Rectal smooth muscle tissue (tissue), 1 donor: ENCODE results near the gene TACC2.
"Not testable (repeated sequence)": the region's sequence is repeated elsewhere in the genome, so short reads cannot be mapped to it uniquely, and the experiment has no call there.

Source experiments
- H3K27ac ChIP-seq: one replicate; pipeline ENCODE4 v1.7.0; 2013; ENCODE audit warnings: low read depth, low read length, inconsistent platforms
- H3K27me3 ChIP-seq: one replicate; pipeline ENCODE4 v1.7.0; 2013; ENCODE audit warnings: low read length; ENCODE audit not compliant: control insufficient read depth, insufficient read depth
- H3K36me3 ChIP-seq: one replicate; pipeline ENCODE4 v1.7.0; 2013; ENCODE audit warnings: low read length; ENCODE audit not compliant: control insufficient read depth, insufficient read depth
- H3K4me1 ChIP-seq: one replicate; pipeline ENCODE4 v1.7.0; 2013; ENCODE audit warnings: low read length; ENCODE audit not compliant: control insufficient read depth, insufficient read depth
- H3K4me3 ChIP-seq: one replicate; pipeline ENCODE4 v1.7.0; 2013; ENCODE audit warnings: low read length
- H3K9ac ChIP-seq: one replicate; pipeline ENCODE4 v1.7.0; 2013; ENCODE audit warnings: low read length

Gene TACC2

DNA sequence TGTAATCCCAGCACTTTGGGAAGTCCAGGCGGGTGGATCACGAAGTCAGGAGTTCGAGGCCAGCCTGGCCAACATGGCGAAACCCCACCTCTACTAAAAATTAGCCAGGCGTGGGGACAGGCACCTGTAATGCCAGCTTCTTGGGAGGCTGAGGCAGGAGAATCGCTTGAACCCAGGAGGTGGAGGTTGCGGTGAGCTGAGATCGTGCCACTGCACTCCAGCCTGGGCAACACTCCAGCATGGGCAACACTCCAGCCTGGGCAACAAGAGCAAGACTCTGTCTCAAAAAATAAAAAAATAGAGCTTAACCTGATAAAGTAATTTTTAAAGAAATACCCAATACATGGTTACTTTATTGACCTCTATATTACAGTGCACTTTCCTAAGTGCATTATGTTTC is 19.9 kb upstream of the TACC2 start:
- H3K4me3 ChIP-seq, H3K27me3 ChIP-seq, H3K4me1 ChIP-seq, H3K27ac ChIP-seq, H3K9ac ChIP-seq: not testable (repeated sequence)
- H3K36me3 ChIP-seq = peaks cover 24% of the 10 kb centered on the region

DNA sequence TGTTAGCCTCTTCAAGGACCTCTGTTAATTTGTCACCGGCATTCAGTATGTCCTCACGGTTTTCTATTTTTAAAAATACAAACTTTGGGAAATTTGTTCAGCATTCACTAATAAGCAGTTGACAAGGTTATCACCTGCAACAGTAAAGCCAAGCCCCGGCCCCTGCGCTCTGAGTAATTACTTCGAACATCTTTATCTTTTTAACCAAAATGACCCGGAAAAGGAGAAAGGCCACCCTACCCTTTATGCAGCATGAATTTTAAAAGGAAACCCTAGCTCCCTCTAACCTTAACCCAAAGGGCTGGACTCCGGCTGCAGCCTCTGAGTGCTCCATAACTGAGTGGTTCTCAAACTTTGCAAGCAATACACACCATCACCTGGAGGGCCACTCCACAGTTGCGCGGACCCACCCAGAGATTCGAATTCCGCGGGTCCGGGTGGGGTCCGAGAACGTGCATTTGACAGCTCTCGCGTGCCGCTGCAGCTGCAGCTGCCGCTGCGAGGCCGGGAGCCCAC is 14.9 kb upstream of the TACC2 start:
- Histone ChIP-seq H3K27me3 (no peaks in the 10 kb centered on the region), H3K27ac (peak overlapping the region; percentile 95), H3K4me1 (no peaks in the 10 kb centered on the region), H3K4me3 (peak overlapping the region; percentile 87), H3K36me3 (peaks cover 2% of the 10 kb centered on the region), H3K9ac (peak overlapping the region; percentile 91)

DNA sequence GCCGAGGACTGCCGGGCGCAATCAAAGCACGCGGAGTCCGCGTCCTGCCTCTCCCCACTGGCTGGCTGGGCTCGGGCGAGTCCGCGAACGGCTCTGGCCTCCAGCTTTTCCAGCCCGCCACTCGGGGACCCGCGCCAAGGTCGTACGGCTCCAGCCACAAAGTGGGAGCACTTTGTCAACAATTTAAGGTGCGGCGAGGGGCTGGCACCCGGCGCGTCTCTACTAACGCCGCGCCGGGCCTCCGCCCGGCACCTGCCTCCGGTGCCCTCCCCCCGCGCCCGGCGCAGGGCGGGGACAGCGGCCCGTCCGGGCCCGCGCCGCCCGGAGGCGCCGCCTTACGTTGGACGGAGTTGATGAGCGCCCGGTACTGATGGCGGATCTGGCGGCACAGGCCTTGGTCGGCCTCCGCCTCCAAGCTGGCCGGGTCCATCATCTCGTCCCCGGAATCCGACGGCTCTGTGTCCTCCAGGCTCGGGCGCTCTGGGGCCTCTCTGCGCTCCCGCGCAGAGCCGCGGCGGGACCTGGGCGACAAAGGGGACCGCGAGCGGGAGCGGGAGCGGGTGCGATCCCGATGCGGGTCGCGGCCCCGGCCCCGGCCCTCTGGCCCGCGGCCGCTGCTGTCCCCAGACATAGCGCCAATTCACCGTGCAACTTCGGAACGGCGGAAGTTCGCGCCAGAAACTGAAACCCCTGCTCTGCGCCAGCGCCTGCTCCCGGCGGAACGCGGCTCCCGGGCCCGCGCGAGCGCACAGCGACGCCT is 14.2 kb upstream of the TACC2 start, which contains the start of gene NSMCE4A:
Gene NSMCE4A (minus strand): TSS at position 683 of the 760 bp plus-strand sequence. CDS start 52 bp downstream, at position 631.
- peak within 1 kb of the TSS; percentile 95 for H3K27ac ChIP-seq
- peak within 1 kb of the TSS; percentile 87 for H3K4me3 ChIP-seq

DNA sequence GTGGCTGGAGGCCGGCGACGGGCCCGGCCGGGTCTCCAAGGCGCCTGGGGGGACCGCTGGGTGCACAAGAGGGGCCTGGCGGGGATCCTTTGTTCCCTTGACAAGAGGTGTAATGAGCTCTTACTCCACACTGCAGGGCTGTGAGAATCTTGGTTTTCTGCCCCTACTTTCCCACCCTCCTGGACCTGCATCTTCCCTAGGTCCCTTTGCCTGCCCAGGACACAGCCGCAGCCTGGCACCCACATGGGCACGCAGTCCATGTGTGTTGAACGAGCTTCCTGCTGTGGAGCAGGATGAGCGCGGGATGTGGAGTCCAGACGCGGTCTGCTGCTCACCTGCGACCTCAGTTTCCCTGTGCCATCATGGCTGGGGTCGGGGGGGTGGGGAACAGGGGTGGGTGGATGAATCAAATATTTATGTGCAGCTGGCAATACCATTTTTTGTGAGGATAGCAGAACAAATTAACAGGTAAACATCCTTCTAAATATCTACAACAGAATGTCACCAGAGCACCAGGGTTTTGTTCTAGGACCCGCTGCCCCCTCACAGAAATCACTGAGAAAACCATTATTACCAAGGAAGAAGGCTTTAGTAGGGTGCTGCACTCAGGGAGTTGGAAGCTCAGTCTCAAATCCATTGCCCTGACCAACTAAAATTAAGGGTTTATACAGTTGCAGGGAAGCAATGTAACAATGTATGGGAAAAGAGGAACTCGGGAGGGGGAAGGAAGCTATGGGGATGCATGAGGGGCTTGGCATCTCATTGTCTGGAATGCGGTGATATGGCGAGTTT is 13.5 kb upstream of the TACC2 start:
- H3K27me3 ChIP-seq = no peaks in the 10 kb centered on the region
- peak overlapping the region; percentile 91 for H3K9ac ChIP-seq
- peaks cover 1% of the 10 kb centered on the region for H3K36me3 ChIP-seq
- no peaks in the 10 kb centered on the region for H3K4me1 ChIP-seq
- H3K4me3 ChIP-seq = peak overlapping the region; percentile 87
- H3K27ac ChIP-seq = peak overlapping the region; percentile 95

More for the DNA sequence above, 14.2 kb upstream of the TACC2 start, which contains the start of gene NSMCE4A:
- no peaks in the 10 kb centered on the region for H3K27me3 ChIP-seq
- peaks cover 2% of the 10 kb centered on the region for H3K36me3 ChIP-seq
- H3K9ac ChIP-seq = peak within 1 kb of the TSS; percentile 91
- no peaks in the 10 kb centered on the region for H3K4me1 ChIP-seq

DNA sequence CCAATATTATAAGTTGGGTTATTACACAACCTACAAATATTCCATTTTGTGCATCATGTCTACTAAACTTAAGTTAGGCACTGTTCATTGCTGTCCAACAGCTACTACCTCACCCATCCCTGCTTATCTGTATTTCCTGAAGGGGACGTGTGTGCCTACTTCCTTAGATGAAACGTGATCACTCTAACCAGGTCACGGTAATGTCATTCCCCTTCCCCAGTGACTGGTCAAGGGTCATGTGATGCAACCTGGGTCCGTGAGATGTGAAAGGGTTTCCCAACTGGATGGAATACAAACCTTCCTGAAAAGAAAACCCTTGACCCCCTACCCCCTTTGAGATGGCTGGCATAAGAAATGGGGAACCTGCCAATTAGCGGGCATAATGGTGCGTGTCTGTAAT is 12.4 kb upstream of the TACC2 start:
- Histone ChIP-seq H3K4me3 (no peak overlapping the region), H3K27me3 (no peaks in the 10 kb centered on the region), H3K9ac (no peak overlapping the region)

DNA sequence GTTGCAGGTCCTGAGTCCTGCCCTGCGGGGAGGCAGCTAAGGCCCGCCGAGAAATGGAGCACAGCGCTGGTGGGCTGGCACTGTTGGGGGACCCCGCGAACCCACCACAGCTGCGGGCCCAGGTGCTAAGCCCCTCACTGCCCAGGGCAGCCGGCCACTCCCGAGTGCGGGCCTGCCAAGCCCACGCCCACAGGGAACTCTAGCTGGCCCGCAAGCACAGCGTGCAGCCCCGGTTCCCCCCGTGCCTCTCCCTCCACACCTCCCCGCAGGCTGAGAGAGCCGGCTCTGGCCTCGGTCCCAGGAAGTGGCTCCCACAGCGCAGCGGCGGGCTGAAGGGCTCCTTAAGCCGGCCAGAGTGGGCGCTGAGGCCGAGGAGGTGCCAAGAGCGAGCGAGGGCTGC is 10.5 kb upstream of the TACC2 start:
- Histone ChIP-seq H3K9ac (no peak overlapping the region), H3K4me3 (no peak overlapping the region), H3K27ac (no peak overlapping the region), H3K36me3 (no peaks in the 10 kb centered on the region), H3K4me1 (no peaks in the 10 kb centered on the region), H3K27me3 (no peaks in the 10 kb centered on the region)

More for the DNA sequence above, 12.4 kb upstream of the TACC2 start:
- no peaks in the 10 kb centered on the region for H3K4me1 ChIP-seq
- H3K27ac ChIP-seq = no peak overlapping the region
- H3K36me3 ChIP-seq = no peaks in the 10 kb centered on the region

DNA sequence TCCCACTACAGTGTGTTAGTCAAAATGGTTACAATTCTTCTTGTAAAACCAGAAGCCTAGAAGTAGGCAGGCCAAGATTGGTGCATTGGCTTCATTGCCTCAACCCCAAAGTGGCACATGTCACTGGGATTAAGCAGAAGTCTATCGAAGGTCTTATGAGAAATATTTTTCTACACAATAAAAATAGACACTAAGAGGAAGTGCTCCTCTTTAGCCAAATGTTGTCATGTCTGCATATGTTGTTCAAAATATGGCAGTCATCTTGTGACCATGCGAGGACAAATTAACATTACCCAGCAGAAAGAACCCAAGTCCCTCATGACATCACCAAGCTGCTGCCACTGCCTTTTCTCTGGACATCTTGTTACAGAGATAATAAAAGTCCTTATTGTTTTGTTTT is 7.6 kb upstream of the TACC2 start:
- H3K4me3 ChIP-seq = no peak overlapping the region
- H3K36me3 ChIP-seq = no peaks in the 10 kb centered on the region
- H3K9ac ChIP-seq = no peak overlapping the region
- no peaks in the 10 kb centered on the region for H3K27me3 ChIP-seq
- H3K27ac ChIP-seq = no peak overlapping the region
- H3K4me1 ChIP-seq = no peaks in the 10 kb centered on the region

DNA sequence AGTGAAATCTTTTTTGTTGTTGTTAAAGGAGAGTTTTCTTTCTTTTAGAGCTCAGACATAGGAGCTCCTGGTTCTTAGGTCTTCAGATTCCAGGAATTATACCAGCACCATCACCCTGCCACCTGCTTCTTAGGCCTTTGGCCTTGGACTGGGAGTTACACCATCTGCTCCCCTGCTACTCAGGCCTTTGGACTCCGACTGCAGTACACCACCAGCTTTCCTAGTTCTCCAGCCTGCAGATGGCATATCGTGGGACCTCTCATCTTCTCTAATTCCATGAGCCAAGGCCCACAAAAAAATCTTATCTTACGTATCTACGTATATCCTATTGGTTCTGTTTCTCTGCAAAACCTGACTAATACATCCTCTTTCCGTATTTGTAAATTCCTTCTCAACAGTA is 5.1 kb upstream of the TACC2 start:
- Histone ChIP-seq H3K4me1 (peaks cover 4% of the 10 kb centered on the region), H3K4me3 (no peak overlapping the region), H3K27ac (no peak overlapping the region), H3K36me3 (no peaks in the 10 kb centered on the region), H3K27me3 (no peaks in the 10 kb centered on the region), H3K9ac (no peak overlapping the region)

DNA sequence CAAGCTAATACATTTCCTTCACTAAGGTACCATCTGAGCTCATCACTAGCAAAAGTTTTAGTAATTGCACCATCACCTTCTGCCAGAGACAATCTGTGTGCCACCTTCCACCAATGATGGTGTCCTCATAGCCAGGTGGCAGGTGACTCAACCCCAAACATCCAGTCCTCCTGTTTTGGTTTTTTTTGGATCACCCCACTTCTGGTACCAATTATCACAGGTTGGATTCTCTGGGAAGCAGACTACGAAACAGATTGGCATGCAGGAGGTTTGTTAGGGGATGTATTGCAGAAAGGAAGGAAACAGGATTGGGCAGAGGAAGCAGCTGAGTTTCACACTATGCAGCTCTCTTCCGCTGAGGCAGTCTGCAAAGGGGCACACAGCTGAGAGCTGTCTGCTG is 4.5 kb upstream of the TACC2 start:
- Histone ChIP-seq H3K27ac (no peak overlapping the region), H3K4me3 (no peak overlapping the region), H3K27me3 (no peaks in the 10 kb centered on the region), H3K9ac (no peak overlapping the region), H3K36me3 (no peaks in the 10 kb centered on the region), H3K4me1 (peaks cover 6% of the 10 kb centered on the region)

DNA sequence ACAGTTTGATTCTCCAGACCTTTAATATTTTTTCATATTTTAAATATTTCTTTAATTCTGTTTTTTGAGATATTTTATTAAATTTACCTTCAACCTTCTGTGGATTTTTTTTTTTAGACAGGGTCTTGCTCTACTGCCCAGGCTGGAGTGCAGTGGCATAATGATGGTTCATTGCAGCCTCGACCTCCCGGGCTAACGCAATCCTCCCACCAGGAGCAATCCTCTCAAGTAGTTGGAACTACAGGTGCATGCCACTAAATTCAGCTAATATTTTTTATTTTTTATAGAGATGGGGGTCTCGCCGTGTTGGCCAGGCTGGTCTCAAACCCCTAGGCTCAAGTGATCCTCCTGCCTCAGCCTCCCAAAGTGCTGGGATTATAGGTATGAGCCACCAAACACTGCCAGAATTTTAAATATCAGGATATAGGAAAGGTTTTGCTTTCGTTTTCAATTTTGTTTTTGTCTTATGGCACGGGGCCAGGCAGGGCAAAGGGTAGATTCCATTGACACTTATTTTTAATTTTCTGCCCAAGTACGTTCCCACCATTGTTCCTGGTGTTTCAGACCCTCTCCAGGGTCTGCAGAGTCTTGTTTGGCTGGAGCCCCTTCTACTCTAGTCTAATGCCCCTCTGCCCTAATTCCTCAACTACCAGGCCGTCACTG is 1.2 kb downstream of the TACC2 start:
- Histone ChIP-seq H3K4me1 (peaks cover 21% of the 10 kb centered on the region), H3K36me3 (no peaks in the 10 kb centered on the region), H3K27ac (peak overlapping the region; percentile 56), H3K4me3 (peak overlapping the region; percentile 40), H3K27me3 (no peaks in the 10 kb centered on the region), H3K9ac (no peak overlapping the region)

DNA sequence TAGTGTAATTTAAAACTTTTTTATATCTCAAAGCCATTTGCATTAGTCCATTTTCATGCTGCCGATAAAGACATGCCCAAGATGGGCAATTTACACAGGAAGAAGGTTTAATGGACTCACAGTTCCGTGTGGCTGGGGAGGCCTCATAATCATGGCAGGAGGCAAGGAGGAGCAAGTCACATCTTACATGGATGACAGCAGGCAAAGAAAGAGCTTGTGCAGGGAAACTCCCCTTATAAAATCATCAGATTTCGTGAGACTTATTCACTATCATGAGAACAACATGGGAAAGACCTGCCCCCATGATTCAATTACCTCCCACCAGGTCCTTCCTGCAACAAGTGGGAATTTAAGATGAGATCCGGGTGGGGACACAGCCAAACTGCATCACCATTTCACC is 2.8 kb downstream of the TACC2 start:
- H3K9ac ChIP-seq, H3K4me3 ChIP-seq, H3K27me3 ChIP-seq, H3K36me3 ChIP-seq: not testable (repeated sequence)
- peaks cover 25% of the 10 kb centered on the region for H3K4me1 ChIP-seq
- H3K27ac ChIP-seq = peak overlapping the region; percentile 9

DNA sequence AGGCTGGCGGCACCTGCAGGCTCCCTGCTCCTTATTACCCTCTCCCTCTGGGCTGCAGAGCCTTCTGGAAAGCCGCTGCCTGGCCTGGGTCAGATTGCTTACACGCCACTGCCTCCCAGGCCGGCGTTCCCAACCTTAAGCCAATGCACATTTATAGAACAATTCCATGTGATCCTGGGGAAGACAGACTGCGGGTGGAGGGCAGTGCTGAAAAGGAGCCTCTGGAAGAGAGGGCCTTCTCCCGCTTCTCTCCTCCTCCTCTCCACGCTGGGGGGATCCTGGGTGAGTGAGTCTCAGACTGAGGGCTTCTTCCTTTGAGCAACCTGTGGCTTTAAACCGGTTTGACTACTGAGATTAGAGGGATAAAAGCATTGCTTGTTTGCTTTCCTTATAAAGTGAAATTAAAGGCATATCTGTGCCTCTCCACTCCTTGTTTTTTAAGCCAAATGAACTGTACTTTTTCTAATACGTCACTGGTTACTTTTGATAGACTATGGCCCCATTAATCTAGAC is 5.5 kb downstream of the TACC2 start:
- Histone ChIP-seq H3K27me3 (no peaks in the 10 kb centered on the region), H3K4me3 (peak overlapping the region; percentile 49), H3K9ac (no peak overlapping the region), H3K27ac (peak overlapping the region; percentile 89), H3K4me1 (peaks cover 27% of the 10 kb centered on the region), H3K36me3 (no peaks in the 10 kb centered on the region)
